ENCODE results near the gene CRB1.

GRCh38 chr1:197466813-197467212 lies 198.8 kb downstream of the CRB1 start:
- no peak for TF ChIP-seq CTCF (conservative IDR thresholded peaks at IDR 0.05 in 1 of 2, IDR thresholded peaks at IDR 0.05 in 1 of 2; ENCODE audit: extremely low read depth in 1 of 2, insufficient read depth in 1 of 2, low read depth in 1 of 2, low read length in 2 of 2)
- TF ChIP-seq EZH2 (IDR thresholded peaks at IDR 0.05; ENCODE audit: borderline replicate concordance, low read length): no peak
